ENCODE results near the gene PCK1. TPM values are rescaled to one million over a fixed set of nuclear protein-coding genes. Genes with fewer than 3 reads are reported as not detected.

Gene PCK1
- total RNA-seq, 3 donors from 2014 or later, result 27.2 to 252 (median 29.3) TPM

DNA sequence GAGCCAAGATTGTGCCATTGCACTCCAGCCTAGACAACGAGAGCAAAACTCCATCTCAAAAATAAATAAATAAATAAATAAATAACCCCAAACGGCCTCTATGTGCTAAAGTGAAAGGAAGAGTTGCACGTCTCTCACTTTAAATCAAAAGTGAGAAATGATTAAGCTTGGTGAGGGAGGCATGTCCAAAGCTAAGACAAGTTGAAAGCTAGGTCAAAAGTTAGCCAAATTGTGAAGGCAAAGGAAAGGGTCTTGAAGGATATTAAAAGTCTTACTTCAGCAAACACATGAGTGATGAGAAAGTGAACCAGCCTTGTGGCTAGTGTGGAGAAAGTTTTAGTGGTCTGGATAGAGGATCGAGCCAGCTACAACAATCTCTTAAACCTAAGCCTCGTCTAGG is 45.0 kb downstream of the PCK1 start:
- intact Hi-C loops (cut with DNase I; ENCODE audit: low total_unique reads), result no loop called here
- Histone ChIP-seq H3K4me3 (no peak overlapping the region), H3K27me3 (no peaks in the 10 kb centered on the region), H3K27ac (no peak overlapping the region), H3K4me1 (no peaks in the 10 kb centered on the region), H3K9me3 (no peaks in the 10 kb centered on the region), H3K36me3 (no peaks in the 10 kb centered on the region)
- DNase-seq (ENCODE audit: low spot score in 2 of 2), result no peak
- no peak for TF ChIP-seq CTCF (IDR thresholded peaks at IDR 0.05)
- TF ChIP-seq POLR2AphosphoS5 (IDR thresholded peaks at IDR 0.05), result no peak
- TF ChIP-seq POLR2A (IDR thresholded peaks at IDR 0.05), result no peak

GRCh38 chr20:57608516-57608915 is 47.6 kb downstream of the PCK1 start:
- TF ChIP-seq CTCF (IDR thresholded peaks at IDR 0.05) (no peak), POLR2AphosphoS5 (IDR thresholded peaks at IDR 0.05) (no peak), POLR2A (IDR thresholded peaks at IDR 0.05) (no peak)
- Histone ChIP-seq H3K4me1 (no peaks in the 10 kb centered on the region), H3K4me3 (no peak overlapping the region), H3K27ac (no peak overlapping the region), H3K36me3 (no peaks in the 10 kb centered on the region), H3K27me3 (no peaks in the 10 kb centered on the region), H3K9me3 (no peaks in the 10 kb centered on the region)
- DNase-seq (ENCODE audit: low spot score in 2 of 2), result peak in 1 of 2 donors; percentile 37
- intact Hi-C loops (cut with DNase I; ENCODE audit: low total_unique reads), result no loop called here

DNA sequence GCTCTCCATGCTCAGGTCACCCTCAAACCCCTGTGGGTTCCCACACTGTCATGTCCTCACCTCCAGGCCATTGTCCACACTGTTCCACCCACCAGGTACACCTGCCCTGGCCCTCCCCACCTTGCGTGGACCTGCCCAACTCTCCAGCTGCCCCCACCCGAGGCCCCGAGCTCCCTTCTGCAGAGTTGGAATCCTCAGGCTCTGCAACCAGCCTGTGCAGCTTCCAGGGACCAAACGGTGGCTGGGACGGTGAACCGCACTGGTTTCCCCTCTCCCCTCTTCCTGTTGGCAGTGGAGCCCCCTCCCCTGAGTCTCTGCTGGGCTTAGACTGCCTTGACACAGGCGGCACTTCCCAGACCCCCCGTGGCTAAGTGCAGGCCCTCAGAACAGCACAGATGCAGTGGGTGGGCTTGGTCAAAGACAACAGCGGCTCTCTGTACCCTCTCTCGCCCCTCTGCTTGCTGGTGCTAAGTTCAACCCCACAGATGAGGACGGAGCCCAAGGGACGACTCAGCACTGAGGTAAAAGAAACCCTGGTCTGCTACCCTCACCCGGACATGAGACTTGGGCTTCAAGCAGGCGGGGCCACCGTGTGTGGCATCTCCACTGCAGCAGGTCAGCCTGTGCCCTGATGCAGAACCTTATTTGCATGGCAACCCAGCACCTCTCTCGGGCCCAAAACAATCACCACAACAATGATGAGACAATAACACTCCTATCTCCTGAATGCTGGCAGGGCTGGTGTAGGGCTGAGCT is 48.4 kb downstream of the PCK1 start:
- H3K27ac ChIP-seq, result no peak overlapping the region
- no peaks in the 10 kb centered on the region for H3K36me3 ChIP-seq
- H3K9me3 ChIP-seq, result no peaks in the 10 kb centered on the region
- intact Hi-C loops (cut with DNase I; ENCODE audit: low total_unique reads), result no loop called here
- H3K4me3 ChIP-seq, result no peak overlapping the region
- H3K4me1 ChIP-seq, result no peaks in the 10 kb centered on the region
- peak in 1 of 2 donors; percentile 27 for DNase-seq (ENCODE audit: low spot score in 2 of 2)
- TF ChIP-seq POLR2AphosphoS5 (IDR thresholded peaks at IDR 0.05) (no peak), CTCF (IDR thresholded peaks at IDR 0.05) (no peak), POLR2A (IDR thresholded peaks at IDR 0.05) (no peak)
- no peaks in the 10 kb centered on the region for H3K27me3 ChIP-seq

DNA sequence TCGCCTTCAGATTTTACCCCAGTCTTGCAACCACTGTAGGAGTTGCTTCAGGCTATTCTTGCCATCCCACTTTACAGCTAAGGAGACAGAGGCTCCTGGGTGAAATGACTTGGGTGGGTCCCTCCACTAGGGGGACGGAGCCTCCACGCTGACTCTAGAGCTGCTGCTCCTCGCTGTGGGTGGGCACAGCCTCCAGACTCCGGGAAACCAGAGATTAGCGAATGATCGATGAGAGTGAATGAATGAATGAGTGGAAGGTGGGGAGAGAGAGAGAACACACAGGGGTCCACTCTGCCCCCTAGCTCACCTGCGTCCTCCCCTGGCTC is 48.9 kb downstream of the PCK1 start:
- H3K36me3 ChIP-seq, result no peaks in the 10 kb centered on the region
- H3K27me3 ChIP-seq, result no peaks in the 10 kb centered on the region
- no peak overlapping the region for H3K4me3 ChIP-seq
- H3K9me3 ChIP-seq, result no peaks in the 10 kb centered on the region
- DNase-seq (ENCODE audit: low spot score in 2 of 2), result no peak
- TF ChIP-seq POLR2A (IDR thresholded peaks at IDR 0.05), result no peak
- no peak for TF ChIP-seq POLR2AphosphoS5 (IDR thresholded peaks at IDR 0.05)
- no peak for TF ChIP-seq CTCF (IDR thresholded peaks at IDR 0.05)
- H3K4me1 ChIP-seq, result no peaks in the 10 kb centered on the region
- H3K27ac ChIP-seq, result no peak overlapping the region
- intact Hi-C loops (cut with DNase I; ENCODE audit: low total_unique reads), result no loop called here

DNA sequence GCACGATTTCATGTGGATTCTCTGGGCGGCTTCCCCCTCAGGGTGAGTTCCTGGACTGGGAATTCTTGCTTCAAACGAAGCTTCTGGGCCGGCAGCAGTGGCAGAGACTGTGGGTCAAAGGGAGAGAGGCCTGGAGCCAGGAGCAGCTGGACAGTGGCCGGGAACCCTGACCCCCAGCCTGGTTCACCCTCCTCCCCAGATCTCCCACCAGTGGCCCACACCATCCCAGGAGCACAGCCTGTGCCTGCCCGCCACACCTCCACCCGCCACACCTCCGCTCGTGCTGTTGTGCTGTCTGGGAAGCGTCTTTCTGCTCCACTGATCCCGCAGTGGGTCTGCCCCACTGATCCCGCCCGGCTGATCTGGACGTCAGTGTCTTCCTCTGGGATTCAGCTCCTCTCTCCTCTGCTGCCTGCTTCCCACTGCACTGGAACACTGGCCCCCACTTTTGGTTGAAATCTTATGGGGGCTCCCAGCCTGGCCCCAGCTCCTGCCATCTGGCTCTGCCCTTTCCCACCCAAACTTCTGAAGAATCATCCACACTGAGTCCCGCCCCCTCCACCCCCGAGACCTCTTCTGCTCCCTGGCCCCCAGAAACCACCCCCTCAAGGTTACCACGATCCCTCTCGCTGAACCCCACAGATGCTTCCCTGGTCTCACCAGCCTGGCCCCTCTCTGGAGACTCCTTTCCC is 49.5 kb downstream of the PCK1 start:
- TF ChIP-seq CTCF (IDR thresholded peaks at IDR 0.05) (no peak), POLR2AphosphoS5 (IDR thresholded peaks at IDR 0.05) (no peak), POLR2A (IDR thresholded peaks at IDR 0.05) (no peak)
- H3K27ac ChIP-seq, result no peak overlapping the region
- no peaks in the 10 kb centered on the region for H3K27me3 ChIP-seq
- no peaks in the 10 kb centered on the region for H3K9me3 ChIP-seq
- peak in 1 of 2 donors; percentile 27 for DNase-seq (ENCODE audit: low spot score in 2 of 2)
- H3K36me3 ChIP-seq, result no peaks in the 10 kb centered on the region
- no peaks in the 10 kb centered on the region for H3K4me1 ChIP-seq
- intact Hi-C loops (cut with DNase I; ENCODE audit: low total_unique reads), result no loop called here
- no peak overlapping the region for H3K4me3 ChIP-seq

Measured in breast epithelium (tissue), 4 donors.